D341Med (cell line): Measurements from ENCODE around the gene FCHO2.
"Not testable (repeated sequence)": the region's sequence is repeated elsewhere in the genome, so short reads cannot be mapped to it uniquely, and the experiment has no call there.

Experiments used
- DNase-seq: peaks from one replicate; pipeline ENCODE4 v3.0.0; 2012; ENCODE audit warnings: low spot score

The FCHO2 gene

GRCh38 chr5:72955768-72956323 is at the start of gene FCHO2:
Gene FCHO2, plus strand, starts transcription at chr5:72956041. Its CDS starts 56 bp downstream, at chr5:72956097.
- DNase-seq = peak; percentile 98

DNA sequence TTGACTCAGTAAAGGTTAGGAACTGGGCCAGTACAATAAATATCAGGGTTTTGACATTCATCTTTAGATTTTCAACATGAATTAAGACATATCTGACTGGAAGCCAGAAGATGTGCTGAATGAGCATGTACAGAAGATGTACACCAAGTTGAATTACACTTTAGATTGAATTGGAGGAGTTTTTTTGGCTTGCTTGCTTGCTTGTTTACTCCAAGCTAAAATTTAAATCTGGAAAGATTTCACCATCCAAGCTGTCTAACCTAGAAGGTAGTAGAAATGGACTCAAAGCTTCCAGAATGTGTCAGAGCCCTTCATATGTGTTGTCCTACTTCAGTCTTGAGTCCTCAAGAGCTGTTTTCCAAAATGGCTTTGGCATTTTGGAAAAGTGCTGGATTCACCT is 49.0 kb upstream of the FCHO2 start:
- DNase-seq = no peak

- DNase-seq = no peak
These were observed 47.2 kb upstream of the FCHO2 start for GRCh38 chr5:72908664-72909063.

- no peak for DNase-seq
These were observed 38.5 kb upstream of the FCHO2 start for GRCh38 chr5:72917371-72917776.

DNA sequence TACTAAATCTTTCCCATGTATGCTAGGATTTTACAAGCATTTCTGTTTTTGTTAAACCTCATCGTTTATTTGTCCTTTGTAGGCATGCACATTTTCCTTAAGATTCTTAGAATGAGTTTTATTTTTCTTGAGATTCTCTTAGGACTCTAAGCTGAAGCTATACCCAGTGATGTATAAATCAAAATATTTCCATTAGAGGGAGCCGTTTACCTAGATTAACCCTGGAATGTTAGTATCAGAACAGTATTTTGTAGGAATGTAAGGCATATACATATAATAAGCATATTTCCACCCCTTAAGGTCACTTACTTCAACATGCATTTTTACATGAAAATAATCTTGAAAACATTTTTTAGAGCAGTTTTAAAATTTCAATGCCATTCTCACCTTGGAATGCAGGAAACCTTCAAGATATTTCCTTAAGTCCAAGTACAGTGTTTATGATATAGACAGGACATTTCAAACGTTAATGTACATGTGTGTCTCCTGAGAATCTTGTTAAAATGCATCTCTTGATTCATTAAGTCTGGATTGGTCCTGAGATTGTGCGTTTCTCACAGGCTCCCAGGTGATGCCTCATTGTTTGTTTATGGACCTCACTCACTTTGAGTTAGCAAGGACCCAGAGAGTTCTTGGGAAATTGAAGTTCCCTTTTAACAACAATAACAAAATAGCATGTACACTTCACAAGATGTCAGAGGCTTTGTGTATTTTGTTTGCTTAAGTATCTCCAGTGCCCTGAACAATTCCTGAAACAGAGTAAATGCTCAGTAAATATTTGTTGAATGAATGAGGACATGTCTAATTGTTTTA is 34.9 kb upstream of the FCHO2 start:
- no peak for DNase-seq

GRCh38 chr5:72921886-72922285 is 34.0 kb upstream of the FCHO2 start:
- no peak for DNase-seq

- DNase-seq = no peak
These were observed 33.4 kb upstream of the FCHO2 start for GRCh38 chr5:72922422-72922821.

GRCh38 chr5:72925336-72926010 is 30.4 kb upstream of the FCHO2 start:
- no peak for DNase-seq

DNA sequence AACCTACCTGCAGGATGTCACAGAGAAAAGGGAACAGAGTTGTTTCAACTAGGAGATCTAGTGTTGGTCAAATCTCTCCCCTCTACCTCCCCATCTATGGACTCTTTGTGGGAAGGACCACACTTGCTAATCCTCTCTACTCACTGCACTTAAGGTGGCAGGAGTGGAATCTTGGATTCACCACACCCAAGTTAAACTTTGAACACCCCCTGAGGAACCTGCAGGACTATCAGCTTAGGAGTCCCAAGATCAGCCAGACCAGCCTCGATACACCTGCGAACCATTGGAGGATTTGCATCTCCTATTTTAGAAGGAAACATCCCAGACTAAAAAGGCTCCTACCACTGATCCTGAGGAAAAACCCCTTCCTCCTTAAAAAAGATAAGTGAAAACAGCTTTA is 23.2 kb upstream of the FCHO2 start:
- not testable (repeated sequence) for DNase-seq

- DNase-seq = not testable (repeated sequence)
These were observed 20.7 kb upstream of the FCHO2 start for GRCh38 chr5:72934953-72935725.

GRCh38 chr5:72936893-72937292 is 18.9 kb upstream of the FCHO2 start:
- DNase-seq = no peak

- DNase-seq = no peak
These were observed 18.3 kb upstream of the FCHO2 start for GRCh38 chr5:72937517-72938061.

GRCh38 chr5:72938206-72938605 is 17.6 kb upstream of the FCHO2 start:
- no peak for DNase-seq

DNA sequence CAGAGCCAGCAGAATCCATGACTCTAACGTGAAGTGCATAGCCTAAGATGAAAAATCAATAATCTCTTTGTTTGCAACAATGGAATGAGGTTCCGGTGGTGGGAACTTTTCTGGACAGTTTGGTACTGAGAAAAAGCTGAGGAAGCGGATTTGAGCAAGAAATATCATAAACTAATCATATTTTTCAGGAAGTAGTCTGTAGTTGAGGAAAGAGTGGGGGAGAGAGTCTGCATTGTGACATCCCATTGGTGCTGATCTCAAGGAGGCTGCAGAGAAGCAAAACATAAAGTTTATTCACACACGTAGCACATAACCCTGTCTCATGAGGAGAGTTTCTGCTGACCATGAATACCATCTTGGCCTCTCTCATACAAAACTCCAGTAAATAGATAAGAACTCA is 15.8 kb upstream of the FCHO2 start:
- DNase-seq = no peak

DNA sequence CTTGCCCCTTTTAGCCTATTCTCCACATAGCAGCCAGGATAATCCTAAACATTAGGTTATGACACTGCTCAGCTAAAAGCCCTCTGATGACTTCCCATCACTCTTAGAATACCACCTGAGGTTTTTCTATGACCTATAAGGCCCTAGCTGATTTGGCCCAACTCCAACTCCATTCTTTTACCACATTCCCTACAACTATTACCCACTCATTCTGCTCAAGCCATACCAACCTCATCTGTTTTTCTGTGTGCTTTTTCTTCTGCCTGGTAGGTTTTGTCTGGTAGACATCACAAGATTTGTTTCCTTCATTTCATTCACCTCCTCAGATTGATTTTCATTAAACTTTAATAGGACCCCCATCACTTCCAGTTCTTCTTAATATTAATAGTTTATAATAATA is 12.5 kb upstream of the FCHO2 start:
- no peak for DNase-seq

DNA sequence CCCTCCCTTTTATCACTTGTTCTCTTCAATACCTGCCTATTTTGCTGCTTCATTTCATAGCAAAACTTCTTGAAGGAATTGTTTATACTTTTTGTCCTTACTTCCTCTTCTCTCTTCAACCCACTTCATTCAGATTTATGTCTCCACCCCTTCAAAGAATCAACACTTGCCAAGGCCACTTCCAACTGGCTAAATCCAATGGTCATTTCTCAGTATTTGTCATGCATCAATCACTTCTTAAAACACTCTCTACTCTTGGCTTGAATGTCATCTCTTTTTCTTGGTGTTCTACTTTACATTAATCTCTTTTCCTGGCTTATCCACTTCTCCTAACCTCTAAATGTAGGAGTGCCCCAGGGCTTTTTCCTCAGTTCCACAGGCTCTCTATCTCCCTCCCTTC is 8.3 kb upstream of the FCHO2 start:
- DNase-seq = no peak

DNA sequence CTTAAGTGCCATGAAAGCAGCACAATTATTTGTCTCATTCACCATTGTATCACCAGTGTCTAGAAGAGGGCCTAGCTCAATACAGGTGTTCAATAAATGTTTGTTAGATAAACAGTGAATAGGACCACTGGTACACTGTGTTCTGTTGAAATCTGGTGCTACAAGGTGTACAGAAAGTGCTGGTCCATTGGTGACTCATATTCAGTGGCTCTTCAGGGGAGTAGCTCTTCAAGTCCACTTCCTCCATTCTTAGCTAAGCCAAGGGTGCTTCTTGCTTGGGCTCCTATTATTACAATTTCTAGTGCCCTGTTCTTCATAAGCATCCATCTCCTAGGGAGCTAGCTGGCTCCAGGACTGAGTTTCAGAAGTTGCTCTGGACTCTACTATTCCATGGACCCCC is 6.4 kb upstream of the FCHO2 start:
- no peak for DNase-seq

GRCh38 chr5:72951671-72952468 is 4.0 kb upstream of the FCHO2 start:
- DNase-seq = no peak

DNA sequence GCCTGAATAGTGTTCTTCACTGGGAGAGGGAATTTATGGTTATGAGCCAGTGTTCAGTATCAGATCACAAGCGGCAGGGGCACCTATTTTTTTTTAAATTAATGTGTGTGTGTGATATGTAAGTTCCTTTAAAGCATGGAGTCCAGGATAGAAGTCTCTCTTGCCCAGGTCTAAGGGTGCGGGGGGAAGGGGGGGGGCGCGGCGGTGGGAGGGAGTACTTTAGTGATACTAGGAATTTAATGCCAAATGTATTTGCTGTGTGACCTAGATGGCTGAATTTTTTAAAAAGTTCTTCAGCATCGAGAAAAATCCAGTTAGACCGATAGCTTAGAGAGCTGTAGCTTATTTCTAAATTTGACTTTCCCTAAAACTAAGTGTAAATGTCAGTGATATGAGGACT is 1.5 kb upstream of the FCHO2 start:
- no peak for DNase-seq

GRCh38 chr5:72955143-72955767 is 586 bp upstream of the FCHO2 start:
- no peak for DNase-seq
